Posterior cingulate gyrus (tissue), 11 donors: ENCODE measurements around the gene SKOR1.

Source experiments
- DNase-seq, 10 donors: peaks; one replicate each; pipeline versions ENCODE4 v3.0.0 to v3.0.0-alpha.2; 2020 to 2021; ENCODE audit warnings: mixed read lengths in 3 of 10
- intact Hi-C: fragments of 100-400 bp; cut with DNase I; formaldehyde crosslinking; loops from one replicate; pipeline ENCODE4 v1.15.1; 2023

Gene SKOR1

GRCh38 chr15:67829647-67830504 is 4.6 kb downstream of the SKOR1 start:
- DNase-seq = no peak
- intact Hi-C loops = loop anchor here (10.0 kb wide), 1 partner anchor 575 kb away; the partner anchor contains the start of genes AAGAB and IQCH

GRCh38 chr15:67831363-67831762 is 6.1 kb downstream of the SKOR1 start:
- intact Hi-C loops = loop anchor here (10.0 kb wide), 1 partner anchor 577 kb away; the partner anchor contains the start of genes AAGAB and IQCH
- DNase-seq = no peak

GRCh38 chr15:67832031-67832551 is 6.8 kb downstream of the SKOR1 start:
- no peak for DNase-seq
- intact Hi-C loops = loop anchor here (10.0 kb wide), 1 partner anchor 577 kb away; the partner anchor contains the start of genes AAGAB and IQCH

DNA sequence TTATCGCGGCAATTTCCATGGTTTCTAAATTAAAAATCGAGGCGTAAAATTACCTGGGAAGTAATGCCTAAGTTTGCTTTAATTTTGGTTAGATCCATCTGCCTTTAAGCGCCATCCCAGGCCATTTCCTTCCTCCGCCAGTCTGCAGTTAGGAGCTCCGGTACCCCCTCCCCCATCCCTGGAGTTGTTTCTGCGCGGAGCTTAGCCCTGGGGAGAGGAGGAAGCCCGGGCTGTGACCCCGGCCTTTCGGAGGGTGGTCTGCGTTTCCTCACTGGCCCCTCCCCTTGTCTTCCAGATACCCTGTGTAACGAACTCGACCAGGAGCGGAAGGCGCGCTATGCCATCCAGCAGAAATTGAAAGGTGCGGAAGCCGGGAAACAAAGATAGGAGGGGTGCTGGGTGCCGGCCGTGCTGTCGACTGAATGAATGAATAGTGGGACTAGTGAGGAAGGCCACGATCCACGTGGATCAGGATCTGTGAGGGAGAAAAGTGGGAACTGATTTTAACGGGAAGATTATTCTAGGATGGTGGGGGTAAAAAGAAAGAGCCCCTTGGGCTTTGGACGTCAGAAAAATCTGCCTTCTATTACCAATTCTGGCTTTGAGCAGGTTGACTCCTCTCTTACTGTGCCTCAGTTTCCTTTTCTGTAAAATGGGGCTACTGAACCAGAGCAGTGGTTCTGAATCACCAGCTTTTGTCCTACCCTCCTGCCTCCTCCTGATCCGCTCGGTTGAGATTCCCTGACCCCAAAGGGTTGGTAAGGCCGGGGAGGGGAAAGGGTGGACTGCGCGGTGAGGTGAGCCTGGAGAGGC is 7.8 kb downstream of the SKOR1 start:
- no peak for DNase-seq
- intact Hi-C loops = loop anchor here (10.0 kb wide), 1 partner anchor 578 kb away; the partner anchor contains the start of genes AAGAB and IQCH

DNA sequence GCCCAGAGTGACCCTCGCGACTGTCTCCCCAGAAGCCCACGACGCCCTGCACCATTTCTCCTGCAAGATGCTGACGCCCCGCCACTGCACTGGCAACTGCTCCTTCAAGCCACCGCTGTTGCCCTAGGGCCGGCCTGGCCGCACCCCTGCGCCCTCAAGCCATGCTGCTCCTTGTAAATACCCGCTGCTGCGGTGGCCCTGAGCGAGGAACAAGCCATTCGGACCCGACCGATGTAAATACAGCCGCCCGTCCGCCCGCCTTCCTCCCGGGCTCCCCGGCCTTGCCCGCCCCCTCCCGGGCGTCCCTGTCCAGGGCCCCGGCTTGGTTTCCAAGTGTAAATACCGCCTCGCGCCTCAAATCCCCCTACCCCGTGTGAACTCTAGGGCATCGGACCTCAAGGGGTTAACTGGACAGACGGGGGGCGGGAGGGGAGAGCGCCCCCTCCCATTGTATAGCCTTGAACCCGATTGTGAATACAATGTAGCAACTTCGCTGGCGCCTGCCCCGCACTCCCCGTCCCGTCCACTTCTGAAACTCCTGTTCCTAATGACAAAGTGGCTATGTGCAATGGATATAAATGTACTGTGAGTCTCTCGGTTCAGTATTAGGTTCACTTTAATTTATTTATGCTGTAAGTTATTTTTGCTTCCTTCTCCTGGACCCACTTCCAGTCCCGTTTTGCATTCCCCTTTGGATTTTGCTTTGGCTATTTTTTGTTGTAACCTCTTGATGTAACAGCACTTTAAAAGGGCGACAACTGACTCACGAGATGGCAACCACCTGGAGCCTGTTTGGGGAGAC is 8.6 kb downstream of the SKOR1 start:
- DNase-seq = peak in 3 of 10 donors; percentile 40 to 84 (median 77)
- intact Hi-C loops = loop anchor here (10.0 kb wide), 1 partner anchor 579 kb away; the partner anchor contains the start of genes AAGAB and IQCH

DNA sequence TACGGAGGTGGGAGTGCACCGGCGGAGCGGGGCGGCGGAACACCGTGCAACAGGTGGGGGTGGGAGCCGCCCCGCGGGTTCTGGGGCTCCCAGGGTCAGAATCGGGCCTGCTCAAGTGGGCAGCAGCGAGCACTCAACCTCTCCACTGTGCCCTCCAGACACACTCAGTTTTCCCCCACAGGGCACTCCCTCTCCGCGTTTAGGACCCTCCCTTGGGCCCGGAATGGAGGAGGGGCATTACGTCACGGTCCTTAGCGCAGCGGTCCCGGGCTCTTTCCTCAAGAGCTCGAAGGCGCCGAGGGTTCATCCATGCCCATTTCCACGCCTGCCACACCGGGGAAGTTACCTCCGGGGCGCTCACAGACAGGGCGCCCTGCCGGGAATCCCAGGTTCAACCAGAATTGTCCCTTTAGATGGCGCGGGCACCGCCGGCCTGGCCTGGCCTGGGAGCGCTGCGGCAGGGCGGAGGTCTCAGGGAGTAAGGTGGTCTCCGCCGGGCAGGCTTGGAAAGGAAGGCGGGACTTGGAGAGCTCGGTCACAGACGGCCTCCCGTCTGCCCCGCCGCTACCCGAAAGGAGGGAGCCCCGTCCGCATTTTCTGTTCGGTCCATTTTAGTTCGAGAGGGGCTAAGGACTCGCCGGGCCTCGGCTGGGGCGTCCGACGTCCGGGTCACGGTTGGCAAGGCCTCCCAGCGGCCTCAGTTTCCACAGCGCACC is 9.4 kb downstream of the SKOR1 start:
- intact Hi-C loops = loop anchor here (10.0 kb wide), 1 partner anchor 580 kb away; the partner anchor contains the start of genes AAGAB and IQCH
- DNase-seq = no peak

GRCh38 chr15:67835297-67836133 is 10.2 kb downstream of the SKOR1 start:
- intact Hi-C loops = loop anchor here (2.0 to 10.0 kb wide), 4 partner anchors 335 to 889 kb away; partner anchors contain the start of genes AAGAB and IQCH
- DNase-seq = no peak

DNA sequence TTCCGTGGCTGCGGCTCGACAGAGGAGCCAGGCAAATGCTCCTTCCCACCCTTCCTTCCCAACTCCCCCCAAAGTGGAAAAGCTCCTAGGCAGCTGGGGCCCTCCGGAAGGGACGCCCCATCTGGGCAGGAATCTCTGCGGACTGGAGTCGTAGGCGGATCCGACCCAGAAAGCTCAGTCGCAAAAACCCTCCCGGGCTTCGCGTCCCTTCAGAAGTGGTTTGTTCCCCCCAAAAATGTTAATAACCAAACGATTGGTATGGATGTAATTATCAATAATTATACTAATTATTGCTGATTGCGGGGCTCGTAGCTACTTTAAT is 10.8 kb downstream of the SKOR1 start:
- intact Hi-C loops = loop anchor here (2.0 to 10.0 kb wide), 4 partner anchors 335 to 889 kb away; partner anchors contain the start of genes AAGAB and IQCH
- no peak for DNase-seq

- peak in 3 of 10 donors; percentile 38 to 59 (median 45) for DNase-seq
- intact Hi-C loops = loop anchor here (2.0 to 10.0 kb wide), 4 partner anchors 336 to 890 kb away; partner anchors contain the start of genes AAGAB and IQCH
These were observed 11.2 kb downstream of the SKOR1 start for GRCh38 chr15:67836477-67836876.

DNA sequence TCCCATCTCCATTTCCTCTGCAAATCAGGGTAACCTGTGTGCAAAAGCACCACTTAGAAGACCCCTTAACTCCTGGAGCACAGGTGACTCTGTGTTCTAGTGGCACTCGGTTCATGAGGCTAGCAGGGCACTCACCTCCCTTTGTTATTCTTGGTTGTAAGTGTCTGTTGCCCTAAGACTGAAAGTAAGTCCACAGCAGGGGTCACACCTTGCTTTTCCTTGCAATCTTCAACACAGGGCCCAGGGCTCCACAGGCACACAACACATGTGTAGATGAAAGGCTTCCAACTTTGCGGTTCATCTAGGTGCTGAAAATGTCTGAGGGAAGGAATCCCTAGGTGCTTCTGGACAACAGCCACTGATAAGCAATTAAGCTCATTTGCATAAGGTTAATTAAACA is 11.6 kb downstream of the SKOR1 start:
- intact Hi-C loops = loop anchor here (2.0 to 10.0 kb wide), 4 partner anchors 336 to 890 kb away; partner anchors contain the start of genes AAGAB and IQCH
- no peak for DNase-seq

DNA sequence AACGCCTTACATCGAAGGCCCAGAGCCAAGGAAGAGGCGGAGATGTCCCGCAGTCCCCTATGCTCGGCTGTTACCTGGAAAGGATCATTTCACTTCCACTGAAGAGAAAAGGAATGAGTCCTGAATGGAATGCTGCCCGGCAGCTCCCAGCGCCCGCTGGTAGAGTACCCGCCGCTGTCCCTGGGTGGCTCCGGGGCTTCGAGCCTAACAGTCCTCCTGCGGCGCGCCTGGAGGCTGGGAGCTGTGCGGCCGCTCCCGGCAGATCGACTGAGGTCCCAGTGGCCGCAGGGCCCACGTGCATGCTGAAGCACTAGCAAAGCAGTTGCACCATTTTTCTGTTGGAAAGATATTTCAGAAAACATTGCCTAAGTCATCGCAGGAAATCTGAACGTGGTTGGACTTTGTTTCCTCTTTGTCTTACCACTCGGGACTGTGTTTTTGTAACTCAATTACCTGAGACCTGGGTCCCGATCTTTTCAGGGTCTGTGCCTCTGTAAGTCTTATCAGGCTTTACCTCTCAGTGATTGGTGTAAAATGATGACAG is 13.6 kb downstream of the SKOR1 start:
- intact Hi-C loops = loop anchor here (10.0 kb wide), 1 partner anchor 584 kb away; the partner anchor contains the start of genes AAGAB and IQCH
- peak; percentile 51 to 95 (median 69) for DNase-seq

GRCh38 chr15:67839499-67839928 is 14.2 kb downstream of the SKOR1 start:
- peak in 2 of 10 donors; percentile 38 to 83 for DNase-seq
- intact Hi-C loops = loop anchor here (10.0 kb wide), 1 partner anchor 585 kb away; the partner anchor contains the start of genes AAGAB and IQCH

- intact Hi-C loops = loop anchor here (1.0 to 10.0 kb wide), 3 partner anchors 298 to 585 kb away; partner anchors contain the start of genes AAGAB, C15orf61, IQCH and MAP2K5
- peak; percentile 91 to 99 (median 93) for DNase-seq
These were observed 14.8 kb downstream of the SKOR1 start, which contains the start of gene RNU6-1 for GRCh38 chr15:67839929-67840748. RNU6-1 (minus strand) TSS chr15:67840045.

DNA sequence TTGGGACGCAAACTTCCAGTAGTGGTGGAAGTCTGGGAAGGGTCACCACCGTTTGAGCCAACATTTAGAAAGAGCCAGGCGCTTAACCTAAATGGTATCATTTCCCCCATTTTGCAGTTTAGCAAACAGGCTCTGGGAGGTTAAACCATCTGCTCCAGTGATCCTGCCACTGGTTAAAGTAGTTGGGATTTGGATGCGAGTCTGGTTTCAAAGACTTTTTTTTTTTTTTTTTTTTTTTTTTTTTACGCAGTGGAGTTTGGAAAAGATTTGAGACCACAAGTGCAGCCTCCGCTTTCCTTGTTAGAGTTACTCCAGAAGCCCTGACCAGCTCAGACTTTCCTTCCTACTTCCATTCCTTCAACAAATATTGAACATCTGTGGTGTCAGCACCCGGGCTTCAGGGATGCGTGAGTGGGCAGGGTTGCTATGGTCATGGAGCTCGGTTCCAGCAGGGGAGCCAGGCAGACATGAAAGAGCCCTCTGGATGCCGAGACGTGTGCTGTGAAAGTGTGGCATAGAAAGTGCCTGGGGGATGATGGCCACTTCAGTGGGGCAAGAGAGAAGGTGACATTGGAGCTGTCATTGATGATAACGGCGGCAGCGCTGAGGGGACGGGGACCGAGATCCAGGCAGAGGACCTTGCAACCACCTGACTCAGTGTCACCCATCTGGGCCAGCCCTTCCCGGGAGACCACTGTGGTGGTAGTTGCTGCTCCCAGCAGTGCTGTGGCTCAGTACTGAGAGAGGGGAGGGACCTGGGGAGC is 15.6 kb downstream of the SKOR1 start:
- intact Hi-C loops = loop anchor here (1.0 kb wide), 2 partner anchors 299 to 320 kb away; partner anchors contain the start of genes C15orf61 and MAP2K5
- DNase-seq = peak in 2 of 10 donors; percentile 38 to 77

DNA sequence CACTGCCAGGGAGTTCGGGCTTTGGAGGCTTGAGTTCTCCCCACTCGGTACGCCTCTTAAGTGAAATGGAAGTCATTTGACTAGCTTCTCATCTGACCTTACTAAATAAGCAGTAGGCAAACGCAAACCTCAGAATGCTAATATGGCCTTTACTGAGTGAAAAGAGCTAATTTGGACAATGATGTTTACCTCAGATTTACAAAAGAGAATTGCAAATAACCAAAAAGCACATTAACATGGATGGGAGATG is 16.1 kb downstream of the SKOR1 start:
- intact Hi-C loops = no loop called here
- no peak for DNase-seq

DNA sequence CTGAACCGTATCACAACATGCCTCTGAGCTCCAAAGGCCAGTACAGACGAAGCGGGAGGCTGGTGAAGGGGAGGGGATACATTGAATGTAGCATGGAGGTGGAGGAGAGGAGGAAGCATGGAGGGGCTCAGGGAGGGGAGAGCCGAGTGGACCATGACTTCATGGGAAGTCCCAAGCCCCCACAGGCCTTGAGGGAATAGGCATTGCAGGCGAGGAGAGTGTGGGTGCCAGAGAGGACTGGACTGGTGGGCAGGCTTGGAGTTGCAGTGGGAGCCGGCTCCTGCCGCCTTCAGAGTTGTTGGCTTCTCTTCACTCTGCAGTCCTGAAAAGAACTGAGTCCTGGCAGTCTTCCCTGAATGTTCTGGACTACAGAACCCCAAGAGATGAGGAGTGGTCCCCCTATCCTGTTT is 17.8 kb downstream of the SKOR1 start:
- no peak for DNase-seq
- intact Hi-C loops = no loop called here
